Lung (tissue), 12 donors: ENCODE measurements around the gene ATP9A. TPM values are rescaled to one million over a fixed set of nuclear protein-coding genes. Genes with fewer than 3 reads are reported as not detected.

ENCODE experiments used
- ATAC-seq: fragments of 200-7000 bp; cut with Tn5 transposase; one replicate; pipeline ENCODE4 v1.9.1; 2020; ENCODE audit warnings: moderate number of reproducible peaks; ENCODE audit not compliant: insufficient read depth, low FRiP score
- DNase-seq, 3 donors: peaks; one replicate each; pipeline ENCODE4 v3.0.0-alpha.2; 2013 to 2017
- H3K27ac ChIP-seq, 2 donors: one replicate each; pipeline ENCODE4 v1.5.1; 2013; ENCODE audit warnings: mild to moderate bottlenecking in 2 of 2, moderate library complexity in 2 of 2, control low read depth in 1 of 2, inconsistent platforms in 1 of 2, low read depth in 1 of 2, low read length in 1 of 2
- H3K27me3 ChIP-seq, 3 donors: one replicate each; pipeline ENCODE4 v1.5.1; 2013; ENCODE audit warnings: low read length in 2 of 3; ENCODE audit not compliant: control insufficient read depth in 3 of 3, insufficient read depth in 3 of 3
- H3K36me3 ChIP-seq, 4 donors: one replicate each; pipeline ENCODE4 v1.5.1; 2013; ENCODE audit warnings: low read length in 4 of 4, mild to moderate bottlenecking in 1 of 4, moderate library complexity in 1 of 4; ENCODE audit not compliant: control insufficient read depth in 4 of 4, insufficient read depth in 4 of 4
- H3K4me1 ChIP-seq, 5 donors: one replicate each; pipeline ENCODE4 v1.5.1; 2013; ENCODE audit warnings: low read length in 5 of 5, mild to moderate bottlenecking in 2 of 5, moderate library complexity in 1 of 5; ENCODE audit not compliant: control insufficient read depth in 5 of 5, insufficient read depth in 5 of 5
- H3K4me3 ChIP-seq: one replicate; pipeline ENCODE4 v1.5.1; 2013; ENCODE audit warnings: mild to moderate bottlenecking, control low read depth, moderate library complexity
- H3K9ac ChIP-seq, 2 donors: one replicate each; pipeline ENCODE4 v1.5.1; 2013; ENCODE audit warnings: low read length in 2 of 2, control low read depth in 1 of 2; ENCODE audit not compliant: insufficient read depth in 1 of 2
- H3K9me3 ChIP-seq, 4 donors: one replicate each; pipeline ENCODE4 v1.5.1; 2013; ENCODE audit warnings: low read length in 3 of 4, mild to moderate bottlenecking in 1 of 4, moderate library complexity in 1 of 4; ENCODE audit not compliant: control insufficient read depth in 4 of 4, insufficient read depth in 3 of 4
- CTCF ChIP-seq: IDR thresholded peaks from 2 replicates; pipeline ENCODE4 v1.5.1; 2012; ENCODE audit warnings: mild to moderate bottlenecking; ENCODE audit errors: control extremely low read depth, extremely low read depth
- WGBS, 2 donors: extraction: QIAGEN DNeasy Blood & Tissue Kit; methylation state at CpG; one replicate each; pipeline ENCODE4 v1.1.7; 2013; 5-methylcytosine and 5-hydroxymethylcytosine counted together
- polyA plus RNA-seq, 2 donors: library from polyadenylated mRNA; stranded (reverse); fragments of 200-250 nt; gene quantifications; one replicate each; pipeline ENCODE4 v1.2.1, GENCODE V29; 2013
- total RNA-seq, 2 donors: library from RNA; depleted of rRNA in 1 of 2; stranded (reverse); fragments of >200 nt in 1 of 2; gene quantifications; one replicate each; pipeline ENCODE4 v1.2.1, GENCODE V29; 2014 to 2021
- donor health status: control.
- donor health status: control.
- donor health status: Bipolar disorder and iron deficiency.
- donor health status: healthy.
- donor health status: DM: yes; HTN: yes; CAD: no.

Gene ATP9A
- total and polyA plus RNA-seq, 4 donors = 3.3 to 43.6 (median 14.9) TPM

GRCh38 chr20:51585148-51585547, 183.0 kb downstream of the ATP9A start:
- WGBS, 2 donors = 80 to 81% methylated on average over 4 of the region's 4 CpGs
- Histone ChIP-seq H3K27ac (no peak overlapping the region), H3K9ac (no peak overlapping the region)

DNA sequence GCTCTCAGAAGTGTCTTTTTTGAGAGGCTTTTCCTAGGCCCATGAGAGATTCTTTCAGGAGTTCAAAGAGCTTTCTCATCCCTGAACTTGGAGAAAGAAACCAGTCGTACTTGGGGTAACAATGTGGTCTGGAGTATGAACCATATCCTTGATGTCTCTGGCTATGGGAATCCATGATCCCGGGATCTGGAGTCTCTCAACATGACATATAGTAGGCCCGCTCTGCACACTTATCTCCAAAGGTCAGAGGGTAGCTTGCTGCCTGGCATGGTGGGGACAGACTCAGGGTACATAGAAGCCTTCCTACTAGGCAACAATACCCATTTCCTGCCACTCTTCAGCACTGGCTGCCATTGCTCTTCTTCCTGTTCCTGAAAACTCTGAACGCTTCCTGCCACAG, 183.5 kb downstream of the ATP9A start:
- Histone ChIP-seq H3K4me3 (no peak overlapping the region), H3K9ac (no peak overlapping the region), H3K4me1 (peaks cover 0 to 3% (median 0%) of the 10 kb centered on the region in 5 donors), H3K27ac (no peak overlapping the region), H3K9me3 (no peaks in the 10 kb centered on the region), H3K36me3 (no peaks in the 10 kb centered on the region), H3K27me3 (no peaks in the 10 kb centered on the region)
- TF ChIP-seq CTCF = no peak
- no peak for ATAC-seq
- WGBS, 2 donors = 79 to 81% methylated on average over 4 of the region's 4 CpGs
- no peak for DNase-seq

More at GRCh38 chr20:51585148-51585547, 183.0 kb downstream of the ATP9A start:
- no peak for ATAC-seq
- Histone ChIP-seq H3K4me1 (peaks cover 0 to 3% (median 0%) of the 10 kb centered on the region in 5 donors), H3K27me3 (no peaks in the 10 kb centered on the region), H3K36me3 (no peaks in the 10 kb centered on the region), H3K4me3 (no peak overlapping the region), H3K9me3 (no peaks in the 10 kb centered on the region)
- no peak for TF ChIP-seq CTCF
- DNase-seq = no peak

- H3K9ac ChIP-seq = no peak overlapping the region
- no peaks in the 10 kb centered on the region for H3K27me3 ChIP-seq
- DNase-seq (no peak), ATAC-seq (no peak)
- H3K9me3 ChIP-seq = no peaks in the 10 kb centered on the region
- no peak overlapping the region for H3K27ac ChIP-seq
- H3K4me3 ChIP-seq = no peak overlapping the region
- no peak for TF ChIP-seq CTCF
- 87 to 89% methylated on average over 8 of the region's 8 CpGs for WGBS, 2 donors
- H3K36me3 ChIP-seq = no peaks in the 10 kb centered on the region
- H3K4me1 ChIP-seq = peaks cover 0 to 3% (median 0%) of the 10 kb centered on the region in 5 donors
Observed at GRCh38 chr20:51584116-51584515, 184.1 kb downstream of the ATP9A start.

- no peak for TF ChIP-seq CTCF
- H3K27me3 ChIP-seq = no peaks in the 10 kb centered on the region
- WGBS, 2 donors = 94 to 97% methylated on average over 14 of the region's 14 CpGs
- H3K9me3 ChIP-seq = no peaks in the 10 kb centered on the region
- ATAC-seq (no peak), DNase-seq (no peak)
- H3K36me3 ChIP-seq = no peaks in the 10 kb centered on the region
- H3K4me3 ChIP-seq = no peak overlapping the region
- peaks cover 0 to 3% (median 0%) of the 10 kb centered on the region in 5 donors for H3K4me1 ChIP-seq
- H3K9ac ChIP-seq = no peak overlapping the region
- no peak overlapping the region for H3K27ac ChIP-seq
Observed at GRCh38 chr20:51583499-51583898, 184.7 kb downstream of the ATP9A start.
